HG03439 (cell line): ENCODE results near the gene TSPAN9.

Experiments used
- ATAC-seq: cut with Tn5 transposase; IDR thresholded peaks from one replicate; pipeline ENCODE4 v1.9.1; 2021; ENCODE audit warnings: mild to moderate bottlenecking, moderate library complexity; ENCODE audit not compliant: unreplicated experiment

TSPAN9 gene

GRCh38 chr12:3241621-3242020, 164.4 kb downstream of the TSPAN9 start:
- ATAC-seq: no peak

DNA sequence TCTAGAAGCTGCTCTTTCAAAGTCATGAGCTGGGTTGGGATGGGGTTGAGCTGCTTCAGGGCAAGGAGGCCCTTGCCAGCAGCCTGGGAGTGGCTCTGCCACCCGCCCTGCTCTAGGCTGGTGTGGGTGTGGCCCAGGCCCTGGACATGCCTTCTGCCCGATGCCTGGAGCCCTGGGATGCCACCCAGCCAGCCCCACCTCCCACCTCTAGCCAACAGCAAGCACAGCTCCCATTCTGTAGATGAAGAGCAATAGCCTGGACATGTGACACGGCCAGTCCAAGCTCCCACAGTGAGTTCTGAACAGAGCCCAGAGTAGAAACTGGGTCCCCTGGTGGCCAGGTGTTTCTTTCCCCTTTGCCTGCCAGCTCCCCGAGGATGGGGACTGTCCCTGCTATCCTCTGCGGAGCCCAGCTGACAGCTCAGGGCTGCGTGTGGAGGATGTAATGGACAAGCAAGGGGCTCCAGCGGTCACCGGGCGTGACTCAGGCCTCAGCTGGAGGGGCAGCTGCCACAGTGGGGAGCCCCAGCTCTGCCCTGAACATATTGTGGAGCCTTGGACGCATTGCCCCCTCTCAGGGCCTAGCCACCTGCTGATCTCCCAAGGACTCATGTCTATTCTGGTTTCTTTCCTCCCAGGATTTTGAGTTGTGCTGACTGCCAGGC, 165.2 kb downstream of the TSPAN9 start:
- ATAC-seq: no peak

DNA sequence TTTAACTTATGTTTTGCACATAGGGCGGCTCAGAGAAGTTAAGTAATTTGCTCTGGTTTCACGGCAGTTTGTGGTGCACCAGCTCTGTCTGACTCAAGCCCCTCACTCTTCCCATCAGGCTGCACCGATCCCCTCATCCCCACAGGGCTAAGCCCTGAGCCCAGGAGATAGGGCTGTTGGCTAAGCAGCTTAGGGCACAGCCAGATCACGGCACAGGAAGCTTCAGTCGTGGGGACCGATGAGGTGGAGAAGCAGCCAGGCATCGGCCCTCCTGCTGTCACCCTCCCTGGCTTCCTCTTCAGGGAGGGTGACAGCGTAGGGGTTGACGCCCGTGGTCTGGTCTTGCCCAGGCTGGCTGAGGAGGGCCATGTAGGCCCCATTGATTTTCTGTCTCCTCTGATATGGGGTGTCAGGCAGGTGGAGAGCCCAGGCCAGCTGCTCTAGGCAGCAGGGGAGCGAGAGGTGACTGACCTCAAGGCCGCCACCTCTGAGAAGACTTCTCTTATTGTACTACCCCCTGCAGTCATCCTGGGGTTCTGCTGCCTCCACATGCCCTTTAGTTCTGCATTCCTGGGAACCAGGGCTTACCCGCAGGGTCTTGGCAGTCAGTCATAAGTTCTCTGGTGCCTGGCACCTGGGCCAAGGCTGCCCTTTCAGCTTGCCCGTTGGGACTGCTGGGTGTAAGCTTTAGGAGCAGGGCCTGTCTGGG, 166.4 kb downstream of the TSPAN9 start:
- ATAC-seq: no peak

DNA sequence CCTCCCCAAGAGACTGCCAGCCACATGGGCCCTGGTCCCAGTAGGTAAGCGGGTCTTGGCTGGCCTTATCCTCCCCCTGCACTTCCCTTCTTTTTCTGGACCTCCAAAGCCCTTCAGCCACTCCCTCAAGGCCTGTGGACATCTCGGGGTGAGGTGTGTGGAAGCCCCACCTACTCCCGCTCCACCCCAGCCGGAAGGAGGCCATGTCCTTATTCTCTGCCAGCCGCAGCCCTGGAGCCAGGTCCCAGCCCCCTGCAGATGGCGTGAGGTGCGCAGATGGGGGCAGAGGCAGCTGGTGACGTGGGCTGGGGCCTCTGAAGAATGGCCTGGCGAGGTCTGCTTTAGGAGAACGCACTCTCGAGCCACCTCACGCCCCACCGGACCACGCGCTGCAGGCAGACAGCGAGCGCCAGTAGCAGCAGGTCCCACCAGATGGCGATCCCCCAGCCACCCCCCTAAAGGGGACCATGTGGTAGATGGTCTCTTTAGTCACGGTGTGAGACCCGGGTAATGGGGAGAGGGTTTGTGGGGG, 167.1 kb downstream of the TSPAN9 start:
- no peak for ATAC-seq

GRCh38 chr12:3246253-3246652, 169.1 kb downstream of the TSPAN9 start:
- ATAC-seq: no peak

DNA sequence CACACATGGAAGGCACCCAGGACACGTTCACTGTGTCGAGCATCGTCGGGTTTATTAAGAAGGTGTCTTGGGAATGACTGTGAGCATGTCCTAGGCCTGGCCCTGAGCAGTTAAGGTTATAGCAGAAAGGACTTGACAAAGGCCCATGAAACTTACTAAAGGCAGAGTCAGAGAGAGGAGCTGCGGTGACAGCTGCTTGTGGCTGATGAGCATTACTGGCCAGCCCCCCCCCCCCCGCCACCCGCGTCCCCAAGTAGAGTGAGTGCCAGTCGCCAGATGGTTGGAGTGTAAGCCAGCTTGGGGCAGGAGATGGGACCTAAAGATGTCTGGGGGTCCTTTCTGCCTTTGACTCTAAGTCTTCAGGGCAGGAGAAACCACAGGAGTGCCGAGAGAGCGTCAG, 169.9 kb downstream of the TSPAN9 start:
- ATAC-seq: no peak

GRCh38 chr12:3247629-3248161, 170.5 kb downstream of the TSPAN9 start:
- ATAC-seq: no peak

GRCh38 chr12:3249081-3249800, 172.1 kb downstream of the TSPAN9 start:
- no peak for ATAC-seq

DNA sequence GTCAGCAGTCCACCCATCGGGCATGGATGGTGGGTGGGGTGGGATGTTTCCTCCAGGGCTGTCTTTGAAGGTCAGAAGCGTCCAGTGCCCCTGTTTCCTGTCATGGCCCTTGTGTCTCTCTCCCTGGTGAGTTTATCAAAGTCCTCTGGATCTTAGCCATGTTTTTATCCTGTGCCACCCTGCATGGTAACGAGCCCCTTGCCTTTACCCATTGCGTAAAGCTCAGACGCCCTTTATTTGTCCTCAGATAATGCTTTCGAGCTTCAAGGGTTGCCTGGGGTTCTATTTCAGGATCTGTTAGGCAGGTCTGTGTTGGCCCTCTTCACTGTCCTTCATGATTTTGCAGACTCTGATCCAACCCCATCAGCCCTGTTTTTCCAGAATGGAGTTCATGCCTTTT, 172.9 kb downstream of the TSPAN9 start:
- no peak for ATAC-seq

DNA sequence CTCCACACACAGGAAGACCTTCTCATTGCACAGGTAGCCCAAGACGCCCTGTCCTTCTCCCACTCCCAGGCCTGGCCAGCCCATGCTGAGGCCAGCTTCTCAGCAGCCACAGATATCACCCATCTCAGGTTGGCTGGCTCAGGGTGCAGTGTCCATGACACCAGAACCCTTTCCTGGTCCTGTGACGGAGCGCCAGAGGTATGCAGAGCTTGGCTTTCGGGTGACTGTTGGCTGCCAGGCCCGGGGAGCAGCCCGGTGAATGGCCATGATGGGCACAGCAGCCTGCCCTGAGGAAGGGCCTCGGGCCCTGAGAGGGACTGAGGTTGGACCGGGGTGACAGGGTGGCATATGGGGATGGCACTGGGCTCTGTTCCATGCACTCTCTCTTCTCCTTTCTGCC, 173.4 kb downstream of the TSPAN9 start:
- ATAC-seq: no peak

DNA sequence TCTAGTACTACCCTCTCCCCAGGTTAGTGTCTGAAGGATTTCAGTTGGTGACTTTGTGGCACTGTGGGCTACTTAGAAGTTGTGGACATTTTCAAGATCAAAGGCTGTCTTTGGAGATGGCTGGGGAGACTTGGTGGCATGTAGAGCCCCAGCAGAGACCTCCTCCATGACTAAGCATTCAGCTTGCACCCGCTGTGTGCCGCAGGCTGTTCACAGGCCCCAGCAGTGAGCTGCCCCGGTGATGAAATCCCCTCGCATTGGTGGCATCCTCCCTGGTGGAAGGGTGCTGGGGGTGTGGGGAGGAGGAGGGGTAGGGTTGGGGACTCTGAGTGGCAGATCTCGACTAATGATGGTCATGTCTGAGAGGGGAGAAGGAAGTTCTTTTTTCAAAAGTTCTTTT, 173.9 kb downstream of the TSPAN9 start:
- no peak for ATAC-seq

GRCh38 chr12:3251691-3252090, 174.5 kb downstream of the TSPAN9 start:
- ATAC-seq: no peak

GRCh38 chr12:3252450-3252891, 175.3 kb downstream of the TSPAN9 start:
- ATAC-seq: no peak

GRCh38 chr12:3253682-3254275, 176.6 kb downstream of the TSPAN9 start:
- ATAC-seq: no peak

GRCh38 chr12:3255057-3255456, 177.9 kb downstream of the TSPAN9 start:
- ATAC-seq: no peak

DNA sequence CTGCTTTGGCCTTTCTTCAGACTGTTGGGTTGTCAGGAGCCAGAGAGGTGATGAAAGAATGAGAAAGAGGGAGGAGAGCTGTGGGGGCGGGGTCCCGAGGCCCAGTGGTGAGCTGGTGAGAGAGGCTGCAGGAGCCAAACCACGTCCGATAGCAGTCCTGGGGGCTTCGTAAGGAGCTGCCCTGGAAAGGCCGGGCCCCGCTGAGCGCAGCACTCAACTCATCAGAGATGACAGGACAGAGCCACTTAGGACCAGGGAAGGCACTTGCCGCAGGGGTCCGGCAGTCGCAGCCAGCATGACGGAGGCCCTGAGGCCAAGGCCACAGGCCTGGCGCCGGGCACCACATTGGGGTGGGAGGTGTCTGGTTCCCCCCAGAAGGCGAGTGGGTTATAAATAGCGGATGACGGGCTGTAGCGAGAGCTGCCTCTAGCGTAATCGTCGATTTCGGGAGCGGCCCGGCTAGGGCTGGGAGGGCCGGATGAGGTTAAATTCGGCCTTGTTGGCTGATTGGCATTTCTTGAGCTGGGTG, 179.0 kb downstream of the TSPAN9 start:
- no peak for ATAC-seq

DNA sequence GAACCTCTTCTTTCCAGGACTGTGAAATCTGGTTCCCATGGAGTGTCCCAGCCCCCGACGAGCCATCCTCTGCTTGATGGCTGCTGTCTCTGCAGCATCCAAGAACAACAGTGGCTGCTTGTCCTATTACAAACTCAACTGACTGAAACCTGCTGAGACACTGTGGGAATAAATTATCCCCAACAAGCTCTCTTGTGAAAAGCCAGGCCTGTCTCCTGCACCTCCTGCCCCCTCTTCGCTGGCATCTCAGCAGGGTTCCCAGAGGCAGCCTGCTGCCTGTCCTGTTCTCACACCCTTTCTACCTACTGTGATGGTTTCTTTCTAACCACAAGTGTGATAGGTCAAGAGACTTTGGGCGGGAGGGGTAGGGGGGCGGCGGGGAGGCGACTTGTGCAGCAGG, 180.2 kb downstream of the TSPAN9 start:
- ATAC-seq: no peak

DNA sequence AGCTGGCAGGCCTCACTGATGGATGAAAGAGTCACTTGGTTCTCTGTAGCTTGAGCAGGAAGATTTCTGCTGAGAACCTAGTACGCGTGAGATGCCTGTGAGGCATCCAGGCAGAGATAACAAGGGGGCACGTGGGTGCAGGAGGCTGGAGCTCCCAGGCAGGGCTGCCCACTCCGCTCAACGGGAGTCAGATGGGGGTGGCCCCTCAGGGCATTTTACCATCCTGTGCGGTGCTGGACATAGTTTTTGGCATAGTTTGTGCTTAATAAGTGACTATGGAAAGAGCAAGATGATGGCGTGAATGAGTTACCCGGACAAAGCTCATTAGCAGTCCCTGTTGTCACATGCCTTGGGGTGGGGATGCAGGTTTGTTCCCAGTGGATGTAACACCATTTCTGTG, 182.8 kb downstream of the TSPAN9 start:
- ATAC-seq: no peak

DNA sequence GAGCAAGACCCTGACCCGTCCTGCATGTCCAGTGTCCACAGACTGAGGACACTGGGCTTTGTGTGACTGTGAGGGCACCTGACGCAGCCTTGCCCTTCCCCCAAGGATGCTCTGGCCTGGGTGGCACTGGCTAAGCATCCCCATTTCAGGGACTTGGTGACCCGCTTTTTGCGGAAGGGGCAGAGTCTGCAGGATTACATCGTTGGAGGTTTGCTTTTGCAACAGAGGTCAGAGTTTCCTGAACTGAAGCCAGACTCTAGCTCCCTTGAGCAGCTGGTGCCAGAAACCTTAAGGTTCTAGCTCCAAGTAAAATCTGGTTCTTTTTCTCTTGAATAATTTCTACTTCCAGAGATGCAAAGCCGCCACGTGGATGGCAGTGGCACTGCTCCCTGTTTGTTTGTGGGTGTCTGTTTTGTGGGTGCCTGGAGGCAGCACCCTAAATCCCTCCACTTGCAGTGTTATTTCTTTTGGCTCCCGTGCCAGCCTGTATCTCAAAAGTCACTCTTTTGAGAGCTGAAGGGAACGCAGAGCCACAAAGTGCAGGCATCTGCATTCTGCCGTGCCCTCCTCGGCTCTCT, 184.7 kb downstream of the TSPAN9 start:
- no peak for ATAC-seq

- no peak for ATAC-seq
Observed at GRCh38 chr12:3262470-3262869, 185.3 kb downstream of the TSPAN9 start.
